Astrocyte (in vitro differentiated cells and primary cell): ENCODE measurements around the gene PDCD1. TPM values are rescaled to one million over a fixed set of nuclear protein-coding genes. Genes with fewer than 3 reads are reported as not detected.

ENCODE experiments used
- DNase-seq: peaks from one replicate; pipeline ENCODE4 v3.0.0-alpha.2; 2010; ENCODE audit warnings: low read depth
- FAIRE-seq: peaks from 2 replicates; lab custom pipeline; 2011; peaks lifted over from hg19 to GRCh38; lab: Jason Lieb, UNC
- H2AFZ ChIP-seq: 2 replicates; pipeline ENCODE4 v1.6.0; 2012; ENCODE audit warnings: low read depth, low read length, inconsistent platforms
- H3K27ac ChIP-seq: 2 replicates; pipeline ENCODE4 v1.5.1; 2011; ENCODE audit warnings: low read depth, low read length, inconsistent platforms
- H3K27me3 ChIP-seq: 2 replicates; pipeline ENCODE4 v1.6.0; 2011; ENCODE audit warnings: low read length, inconsistent platforms; ENCODE audit not compliant: insufficient read depth
- H3K36me3 ChIP-seq: 2 replicates; pipeline ENCODE4 v1.5.1; 2011; ENCODE audit warnings: low read length, inconsistent platforms; ENCODE audit not compliant: insufficient read depth
- H3K4me1 ChIP-seq: 2 replicates; pipeline ENCODE4 v1.5.1; 2011; ENCODE audit warnings: low read length, inconsistent platforms; ENCODE audit not compliant: insufficient read depth
- H3K4me2 ChIP-seq: 2 replicates; pipeline ENCODE4 v1.6.0; 2012; ENCODE audit warnings: low read length, inconsistent platforms
- H3K4me3 ChIP-seq: 2 replicates; pipeline ENCODE4 v1.5.1; 2011; ENCODE audit warnings: low read depth, mild to moderate bottlenecking, low read length, inconsistent platforms; ENCODE audit not compliant: insufficient read depth
- H3K79me2 ChIP-seq: 2 replicates; pipeline ENCODE4 v1.6.0; 2012; ENCODE audit warnings: mild to moderate bottlenecking, low read length, inconsistent platforms; ENCODE audit not compliant: insufficient read depth
- H3K9ac ChIP-seq: 2 replicates; pipeline ENCODE4 v1.6.0; 2012; ENCODE audit warnings: mild to moderate bottlenecking, low read length, inconsistent platforms
- H3K9me3 ChIP-seq: 2 replicates; pipeline ENCODE4 v1.5.1; 2012; ENCODE audit warnings: low read depth, mild to moderate bottlenecking, low read length, inconsistent platforms; ENCODE audit not compliant: insufficient read depth
- H4K20me1 ChIP-seq: 2 replicates; pipeline ENCODE4 v1.6.0; 2012; ENCODE audit warnings: low read length, inconsistent platforms; ENCODE audit not compliant: insufficient read depth
- H3K27ac Mint-ChIP-seq: one replicate; pipeline ENCODE4 v1.8.0; 2021; ENCODE audit warnings: mild to moderate bottlenecking, mixed read lengths; ENCODE audit not compliant: unreplicated experiment
- H3K27me3 Mint-ChIP-seq: one replicate; pipeline ENCODE4 v1.8.0; 2021; ENCODE audit warnings: low read depth, mixed read lengths; ENCODE audit not compliant: unreplicated experiment
- H3K36me3 Mint-ChIP-seq: one replicate; pipeline ENCODE4 v1.8.0; 2021; ENCODE audit warnings: low read depth, mixed read lengths; ENCODE audit not compliant: unreplicated experiment
- H3K4me1 Mint-ChIP-seq: one replicate; pipeline ENCODE4 v1.8.0; 2021; ENCODE audit warnings: low read depth, mixed read lengths; ENCODE audit not compliant: unreplicated experiment
- H3K4me3 Mint-ChIP-seq: one replicate; pipeline ENCODE4 v1.8.0; 2021; ENCODE audit warnings: mild to moderate bottlenecking, moderate library complexity, mixed read lengths; ENCODE audit not compliant: unreplicated experiment
- H3K9me3 Mint-ChIP-seq: one replicate; pipeline ENCODE4 v1.8.0; 2021; ENCODE audit warnings: mild to moderate bottlenecking, mixed read lengths; ENCODE audit not compliant: unreplicated experiment
- EZH2 ChIP-seq: IDR thresholded peaks from 2 replicates; pipeline ENCODE4 v1.6.1; 2012; ENCODE audit warnings: mild to moderate bottlenecking, low read length, inconsistent platforms; ENCODE audit not compliant: insufficient read depth
- total RNA-seq: library from RNA; stranded (reverse); gene quantifications from 2 replicates; pipeline ENCODE4 v1.2.1, GENCODE V29; 2021
- TF ChIP-seq, protein P1 (sequence below): IDR thresholded peaks from 2 replicates; pipeline ENCODE4 v1.5.1; 2011; ENCODE audit warnings: low read depth, mild to moderate bottlenecking, inconsistent platforms, low read length, moderate library complexity; ENCODE audit not compliant: insufficient read depth

PDCD1 gene
- total RNA-seq, 1 donor from 2014 or later: not detected

DNA sequence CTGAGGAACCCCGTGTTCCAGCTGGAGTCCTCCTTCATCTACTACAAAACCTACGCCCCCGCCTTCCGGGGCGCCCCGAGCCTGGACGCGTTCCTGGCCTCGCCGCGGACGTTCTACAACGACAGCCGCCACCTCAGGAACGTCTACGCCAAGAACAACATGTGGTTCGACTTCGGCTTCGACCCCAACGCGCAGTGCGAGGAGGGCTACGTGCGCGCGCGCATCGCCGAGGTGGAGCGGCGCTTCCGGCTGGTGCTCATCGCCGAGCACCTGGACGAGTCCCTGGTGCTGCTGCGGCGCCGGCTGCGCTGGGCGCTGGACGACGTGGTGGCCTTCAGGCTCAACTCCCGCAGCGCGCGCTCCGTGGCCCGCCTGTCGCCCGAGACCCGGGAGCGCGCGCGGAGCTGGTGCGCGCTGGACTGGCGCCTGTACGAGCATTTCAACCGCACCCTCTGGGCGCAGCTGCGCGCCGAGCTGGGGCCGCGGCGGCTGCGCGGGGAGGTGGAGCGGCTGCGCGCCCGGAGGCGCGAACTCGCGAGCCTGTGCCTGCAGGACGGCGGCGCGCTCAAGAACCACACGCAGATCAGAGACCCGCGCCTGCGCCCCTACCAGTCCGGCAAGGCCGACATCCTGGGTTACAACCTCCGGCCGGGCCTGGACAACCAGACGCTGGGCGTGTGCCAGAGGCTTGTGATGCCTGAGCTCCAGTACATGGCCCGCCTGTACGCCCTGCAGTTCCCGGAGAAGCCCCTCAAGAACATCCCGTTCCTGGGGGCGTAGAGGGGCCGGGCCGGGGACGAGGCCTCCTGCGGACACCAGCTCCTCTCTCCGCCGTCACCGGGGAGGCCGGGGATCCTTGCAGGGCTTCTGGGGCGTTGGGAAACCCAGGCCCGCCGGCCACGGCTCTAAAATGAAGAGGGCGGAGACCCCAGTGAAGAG, 55.0 kb downstream of the PDCD1 start:
- H3K4me3 Mint-ChIP-seq: no peak overlapping the region
- Histone ChIP-seq H3K36me3 (no peaks in the 10 kb centered on the region), H3K27me3 (peaks cover 4% of the 10 kb centered on the region), H3K9me3 (no peaks in the 10 kb centered on the region), H3K4me1 (peaks cover 16% of the 10 kb centered on the region), H3K4me2 (peak overlapping the region; percentile 86), H3K27ac (no peak overlapping the region), H2AFZ (peak overlapping the region; percentile 85), H3K4me3 (peak overlapping the region; percentile 45), H3K9ac (no peak overlapping the region), H4K20me1 (no peaks in the 10 kb centered on the region), H3K79me2 (no peaks in the 10 kb centered on the region)
- FAIRE-seq: no peak
- peak; percentile 34 for DNase-seq
- no peaks in the 10 kb centered on the region for H3K9me3 Mint-ChIP-seq
- no peaks in the 10 kb centered on the region for H3K36me3 Mint-ChIP-seq
- H3K27me3 Mint-ChIP-seq: peaks cover 16% of the 10 kb centered on the region
- TF ChIP-seq, protein P1, sequence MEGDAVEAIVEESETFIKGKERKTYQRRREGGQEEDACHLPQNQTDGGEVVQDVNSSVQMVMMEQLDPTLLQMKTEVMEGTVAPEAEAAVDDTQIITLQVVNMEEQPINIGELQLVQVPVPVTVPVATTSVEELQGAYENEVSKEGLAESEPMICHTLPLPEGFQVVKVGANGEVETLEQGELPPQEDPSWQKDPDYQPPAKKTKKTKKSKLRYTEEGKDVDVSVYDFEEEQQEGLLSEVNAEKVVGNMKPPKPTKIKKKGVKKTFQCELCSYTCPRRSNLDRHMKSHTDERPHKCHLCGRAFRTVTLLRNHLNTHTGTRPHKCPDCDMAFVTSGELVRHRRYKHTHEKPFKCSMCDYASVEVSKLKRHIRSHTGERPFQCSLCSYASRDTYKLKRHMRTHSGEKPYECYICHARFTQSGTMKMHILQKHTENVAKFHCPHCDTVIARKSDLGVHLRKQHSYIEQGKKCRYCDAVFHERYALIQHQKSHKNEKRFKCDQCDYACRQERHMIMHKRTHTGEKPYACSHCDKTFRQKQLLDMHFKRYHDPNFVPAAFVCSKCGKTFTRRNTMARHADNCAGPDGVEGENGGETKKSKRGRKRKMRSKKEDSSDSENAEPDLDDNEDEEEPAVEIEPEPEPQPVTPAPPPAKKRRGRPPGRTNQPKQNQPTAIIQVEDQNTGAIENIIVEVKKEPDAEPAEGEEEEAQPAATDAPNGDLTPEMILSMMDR: no peak
- TF ChIP-seq EZH2: peak; percentile 57
- peaks cover 6% of the 10 kb centered on the region for H3K4me1 Mint-ChIP-seq
- no peak overlapping the region for H3K27ac Mint-ChIP-seq

DNA sequence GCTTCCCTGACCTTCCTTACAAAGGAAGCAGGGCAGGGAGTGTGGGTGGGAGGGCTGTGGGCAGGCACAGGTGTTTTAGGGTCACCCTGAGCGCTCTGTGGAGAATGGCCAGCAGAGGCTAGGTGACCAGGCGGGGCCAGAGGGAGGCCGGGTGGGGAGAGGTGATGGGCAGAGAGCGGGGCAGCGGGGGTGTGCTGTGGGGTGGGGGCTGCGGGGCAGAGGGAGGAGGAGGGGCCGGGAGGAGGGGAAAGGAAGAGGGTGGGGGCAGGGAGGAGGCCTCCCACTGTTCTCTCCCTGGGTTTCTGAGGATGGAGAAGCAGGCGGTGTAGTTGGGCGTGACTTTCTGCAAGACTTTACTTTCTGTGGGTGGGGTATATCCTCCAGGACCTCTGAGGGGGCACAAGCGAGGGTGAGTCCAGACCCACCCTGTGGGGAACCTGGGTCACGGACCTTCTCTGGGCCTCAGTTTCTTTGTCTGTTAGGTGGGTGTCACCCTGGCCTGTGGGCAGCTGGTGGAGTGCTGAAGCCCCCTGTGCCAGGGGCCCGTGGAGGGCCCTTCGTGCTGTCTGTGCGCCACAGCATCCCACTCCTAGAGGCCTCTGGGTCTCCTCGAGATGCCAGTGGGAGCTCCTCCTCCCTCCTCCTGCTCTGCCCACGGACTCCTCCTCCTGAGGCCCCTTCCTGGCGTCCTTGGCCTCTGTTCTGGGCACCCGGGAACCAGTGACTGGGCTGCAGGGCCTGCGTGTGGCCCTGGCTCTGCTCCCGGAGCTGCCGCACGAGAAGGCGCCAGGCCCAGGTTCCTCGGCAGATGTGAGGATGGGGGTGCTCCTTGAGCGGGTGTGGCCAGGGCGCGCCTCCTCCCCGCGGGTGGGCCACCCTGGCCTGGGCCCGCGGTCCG, 56.0 kb downstream of the PDCD1 start:
- DNase-seq (no peak), FAIRE-seq (no peak)
- TF ChIP-seq EZH2: no peak
- TF ChIP-seq, protein P1: no peak
- H3K27me3 ChIP-seq: peaks cover 4% of the 10 kb centered on the region
- H4K20me1 ChIP-seq: no peaks in the 10 kb centered on the region
- H3K9me3 ChIP-seq: no peaks in the 10 kb centered on the region
- H3K4me3 ChIP-seq: no peak overlapping the region
- Mint-ChIP-seq H3K9me3 (no peaks in the 10 kb centered on the region), H3K4me1 (peaks cover 2% of the 10 kb centered on the region), H3K4me3 (no peak overlapping the region), H3K27ac (no peak overlapping the region), H3K36me3 (no peaks in the 10 kb centered on the region), H3K27me3 (peaks cover 19% of the 10 kb centered on the region)
- H3K9ac ChIP-seq: no peak overlapping the region
- H3K79me2 ChIP-seq: no peaks in the 10 kb centered on the region
- no peaks in the 10 kb centered on the region for H3K36me3 ChIP-seq
- H3K4me2 ChIP-seq: peak overlapping the region; percentile 86
- peaks cover 16% of the 10 kb centered on the region for H3K4me1 ChIP-seq
- H3K27ac ChIP-seq: no peak overlapping the region
- no peak overlapping the region for H2AFZ ChIP-seq
